GM04503 (cell line): ENCODE data around the gene SLC27A4.

Experiments used
- DNase-seq: peaks from one replicate; pipeline ENCODE4 v3.0.0-alpha.2; 2012; ENCODE audit warnings: low read depth

SLC27A4 gene

GRCh38 chr9:128391956-128392301 is 51.6 kb downstream of the SLC27A4 start:
- no peak for DNase-seq

GRCh38 chr9:128392302-128393144 is 52.2 kb downstream of the SLC27A4 start:
- DNase-seq: no peak

DNA sequence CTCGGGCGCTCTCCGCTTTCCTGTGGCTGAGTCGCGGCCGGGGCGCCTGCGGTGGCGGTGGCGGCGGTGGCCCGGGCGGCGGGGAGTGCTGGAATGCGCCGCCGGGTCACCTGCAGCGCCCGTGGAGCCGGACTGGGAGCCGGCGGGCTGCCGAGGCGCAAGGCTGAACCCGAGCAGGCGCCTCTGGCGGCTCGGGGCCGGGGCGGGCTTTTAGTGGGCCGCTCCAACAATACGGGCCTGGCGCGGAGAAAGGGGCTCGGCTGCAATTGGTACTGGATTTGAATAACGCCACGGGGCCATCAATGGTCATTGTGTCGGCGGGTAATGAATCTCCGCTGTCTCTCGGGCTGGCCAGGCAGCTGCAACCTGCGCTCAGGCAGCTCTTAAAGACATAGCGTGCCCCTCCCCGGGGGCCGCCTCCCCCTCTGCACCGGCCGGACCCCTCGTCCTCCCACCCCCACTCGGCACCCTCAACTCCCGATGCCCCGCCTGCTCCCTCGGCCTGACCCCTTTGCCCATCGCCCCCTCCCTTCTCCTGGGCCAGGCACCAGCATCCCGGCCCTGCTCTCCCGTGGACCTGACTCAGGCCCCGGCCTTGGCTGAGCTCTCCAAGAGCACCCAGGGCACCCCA is 52.9 kb downstream of the SLC27A4 start:
- DNase-seq: no peak

DNA sequence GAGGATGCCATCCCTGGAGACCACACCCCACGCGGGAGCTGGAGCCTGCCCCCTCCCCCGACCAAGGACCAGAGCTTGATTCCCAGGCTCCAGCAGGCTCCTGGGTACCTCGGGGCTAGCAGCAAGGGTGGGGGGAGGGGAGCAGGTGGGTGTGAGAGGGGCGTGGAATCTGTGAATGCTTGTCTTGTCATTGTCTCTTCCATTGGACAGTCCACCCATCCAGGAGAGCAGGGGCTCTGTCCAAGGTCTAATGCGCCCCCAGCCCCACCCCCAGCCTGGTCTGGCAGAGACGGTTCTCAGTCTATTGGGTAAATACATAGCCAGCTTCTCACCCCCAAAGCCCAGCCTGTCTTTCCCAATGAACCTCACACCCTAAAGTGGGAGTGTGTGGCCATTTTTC is 53.6 kb downstream of the SLC27A4 start:
- no peak for DNase-seq

DNA sequence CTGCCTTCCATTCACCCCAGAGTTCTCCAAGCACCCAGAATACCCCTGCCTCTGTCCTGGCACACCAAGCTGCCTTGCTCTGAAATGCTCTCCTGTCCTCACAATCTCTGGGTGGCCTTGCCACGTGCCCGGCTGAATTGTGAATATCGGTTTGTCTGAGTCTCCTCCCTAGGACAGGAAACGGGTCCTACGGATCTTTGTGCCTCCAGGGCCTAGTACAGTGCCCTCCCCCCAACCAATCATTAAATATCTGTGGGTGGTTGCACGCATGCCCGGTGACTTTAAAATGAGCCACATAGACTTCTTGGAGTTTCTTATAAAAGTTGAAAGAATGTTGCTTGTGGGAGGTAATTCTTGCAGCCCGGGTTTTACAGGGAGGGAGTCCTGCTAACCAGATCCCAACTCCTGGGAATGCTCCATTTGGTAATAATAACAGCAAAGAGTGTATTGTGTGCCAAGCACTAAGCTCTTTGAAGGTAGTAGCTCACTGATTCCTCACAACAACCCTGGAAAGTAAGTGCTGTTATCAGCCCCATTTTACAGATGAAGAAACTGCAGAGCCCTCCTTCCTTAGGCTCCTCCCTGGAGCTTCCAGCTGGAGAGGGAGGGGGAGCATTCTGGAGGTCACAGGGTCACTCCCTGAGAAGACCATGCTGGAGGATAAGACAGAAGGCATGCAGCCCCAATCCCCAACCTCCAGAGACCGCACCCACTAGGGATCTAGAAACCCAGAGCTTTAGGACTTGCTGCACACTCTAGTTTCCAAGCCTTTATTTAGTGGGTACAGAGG is 54.2 kb downstream of the SLC27A4 start:
- DNase-seq: no peak

- no peak for DNase-seq
These were observed 56.8 kb downstream of the SLC27A4 start for GRCh38 chr9:128396970-128397613.

DNA sequence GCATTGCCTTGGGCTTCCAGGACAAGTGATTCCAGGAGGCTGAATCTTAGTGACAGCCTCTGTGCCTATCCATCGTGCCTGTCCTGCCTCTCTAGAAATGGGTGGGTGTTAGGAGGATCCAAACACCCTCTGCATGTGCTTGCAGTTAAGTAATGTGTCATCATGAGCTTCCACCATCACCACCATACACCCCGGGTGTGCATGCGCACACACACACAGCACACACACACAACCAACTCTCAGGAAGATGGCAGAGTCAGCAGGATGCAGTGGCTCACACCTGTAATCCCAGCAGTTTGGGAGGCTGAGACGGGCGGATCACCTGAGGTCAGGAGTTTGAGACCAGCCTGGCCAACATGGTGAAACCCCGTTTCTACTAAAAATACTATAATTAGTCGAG is 57.5 kb downstream of the SLC27A4 start:
- no peak for DNase-seq

- no peak for DNase-seq
These were observed 59.5 kb downstream of the SLC27A4 start for GRCh38 chr9:128399861-128400260.

DNA sequence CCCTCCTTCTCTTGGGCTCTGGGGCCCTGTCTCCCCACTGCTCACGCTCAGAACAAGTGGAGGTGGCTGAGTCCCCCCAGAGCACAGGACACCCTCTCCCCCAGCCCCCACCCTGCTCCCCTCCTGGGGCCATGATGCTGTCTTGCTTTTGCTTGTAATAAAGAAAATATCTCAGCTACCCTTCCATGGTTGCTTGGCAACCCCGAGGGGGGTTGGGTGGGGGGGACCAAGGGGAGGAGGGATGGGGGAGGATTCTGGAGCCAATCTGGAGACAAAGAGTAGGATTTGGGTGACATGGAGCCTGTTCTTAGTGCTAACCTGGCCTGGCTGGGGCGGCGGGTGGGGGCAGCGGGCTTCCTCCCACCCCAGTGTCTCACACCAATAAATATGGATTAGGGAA is 64.2 kb downstream of the SLC27A4 start:
- no peak for DNase-seq

DNA sequence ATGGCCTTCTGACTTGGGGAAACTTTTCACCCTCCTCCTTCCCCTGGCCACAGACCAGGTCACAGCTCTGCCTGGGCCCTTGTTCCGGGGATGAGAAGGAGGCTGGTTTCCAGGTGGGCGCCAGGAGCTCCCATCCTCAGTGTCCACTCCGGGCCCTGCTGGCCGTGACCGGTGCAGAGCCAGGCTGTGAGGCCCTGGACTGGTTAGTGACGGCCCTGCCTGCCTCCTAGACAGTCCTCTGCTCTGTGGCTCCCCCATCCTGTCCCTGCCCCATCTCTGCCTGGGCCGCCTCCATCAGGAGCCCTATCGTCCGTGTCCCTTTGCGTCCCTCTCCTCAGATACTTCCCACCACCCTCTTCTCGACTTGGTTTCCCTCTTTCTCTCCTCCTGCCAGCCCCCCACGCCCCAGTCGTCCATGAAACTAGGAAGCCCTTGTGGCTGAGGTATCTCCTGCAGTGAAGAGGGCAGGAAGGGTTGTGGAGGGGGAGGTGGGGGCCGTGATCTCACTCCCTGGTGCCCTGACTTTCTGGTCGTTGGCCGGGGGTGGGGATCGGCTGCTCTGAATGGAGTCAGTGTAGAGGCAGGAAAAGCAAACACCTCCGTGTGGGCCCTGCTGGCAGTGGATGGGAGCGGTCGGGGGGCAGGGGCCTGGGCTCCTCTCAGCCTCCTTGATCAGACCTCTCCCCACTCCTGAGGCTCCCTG is 64.9 kb downstream of the SLC27A4 start:
- DNase-seq: no peak

DNA sequence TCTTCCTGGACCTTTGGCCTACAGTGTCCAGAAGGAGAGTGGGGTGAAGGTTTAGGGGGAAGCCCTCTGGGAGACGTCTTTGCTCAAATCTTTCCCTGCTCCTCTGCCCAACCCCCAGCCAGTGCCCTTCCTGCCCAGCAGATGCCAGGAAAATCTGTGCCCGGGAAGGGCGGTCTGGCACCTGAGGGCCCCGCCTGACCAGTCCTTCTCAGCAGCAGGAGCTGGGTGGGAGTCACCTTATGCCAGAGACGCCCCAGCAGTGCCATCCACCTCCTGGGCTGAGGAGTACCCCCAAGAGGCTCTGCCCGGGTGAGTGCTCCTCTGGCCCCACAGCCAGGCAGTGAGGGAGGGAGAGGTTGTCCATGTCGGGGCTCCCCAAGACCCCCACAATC is 65.4 kb downstream of the SLC27A4 start:
- DNase-seq: no peak

DNA sequence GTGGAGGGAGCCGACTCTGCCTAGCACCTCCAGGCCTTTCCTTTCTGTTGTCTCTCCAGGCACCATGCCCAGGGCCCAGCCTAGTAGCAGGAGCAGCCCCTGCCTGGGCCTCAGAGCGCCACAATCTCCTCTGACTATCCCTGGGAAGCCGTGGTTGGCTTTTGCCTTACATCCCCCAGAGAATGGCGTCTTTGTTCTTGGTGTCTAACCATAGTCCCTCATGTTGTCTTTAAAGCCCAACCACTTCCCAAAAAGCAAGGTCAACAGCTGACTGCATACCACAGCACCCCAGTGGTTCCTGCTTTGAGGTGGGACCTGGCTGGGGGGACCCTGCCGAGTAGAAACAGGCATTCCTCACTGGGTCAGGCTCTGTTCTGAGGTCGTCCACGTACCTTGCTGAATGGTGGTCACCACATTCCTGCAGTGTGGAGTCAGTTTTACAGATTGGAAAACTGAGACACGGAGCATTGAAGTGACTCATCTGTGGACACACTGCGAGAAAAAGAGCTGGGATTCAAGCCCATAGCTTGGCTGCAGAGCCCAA is 66.6 kb downstream of the SLC27A4 start:
- no peak for DNase-seq

DNA sequence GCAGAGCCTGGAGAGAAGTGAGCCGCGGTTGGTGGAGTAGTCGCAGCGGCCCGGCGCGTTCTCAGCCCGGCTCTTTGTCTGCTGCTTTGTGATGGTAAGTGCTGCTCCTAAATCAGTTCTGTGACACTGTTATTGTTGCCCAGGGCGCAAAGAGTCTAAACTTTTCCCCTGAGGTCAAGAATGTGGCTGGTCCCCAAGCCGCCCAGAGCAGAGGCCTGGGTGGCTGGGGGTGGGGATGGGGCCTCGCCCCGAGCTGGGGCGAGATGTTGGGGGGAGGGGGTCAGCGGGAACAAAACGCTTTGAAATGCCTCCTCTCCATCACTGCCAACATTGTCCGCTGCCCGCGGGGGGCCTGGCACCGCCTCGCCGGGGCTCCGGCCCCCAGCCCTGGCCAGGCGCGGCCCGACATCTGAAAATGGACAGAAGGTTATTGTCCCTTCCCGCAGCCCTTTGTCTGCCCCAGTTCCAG is 68.7 kb downstream of the SLC27A4 start:
- no peak for DNase-seq

GRCh38 chr9:128409450-128409849 is 69.1 kb downstream of the SLC27A4 start:
- DNase-seq: no peak

GRCh38 chr9:128409978-128410377 is 69.7 kb downstream of the SLC27A4 start:
- no peak for DNase-seq
